GM12872 (cell line): ENCODE measurements around the gene GPC6.

ENCODE experiments used
- TF ChIP-seq, protein P1 (sequence below): IDR thresholded peaks from 3 replicates; pipeline ENCODE4 v1.5.1; 2011; ENCODE audit warnings: low read depth, mild to moderate bottlenecking, low read length, moderate library complexity; ENCODE audit not compliant: insufficient read depth

The GPC6 gene

GRCh38 chr13:94333131-94333820, 1106.7 kb downstream of the GPC6 start:
- TF ChIP-seq, protein P1, sequence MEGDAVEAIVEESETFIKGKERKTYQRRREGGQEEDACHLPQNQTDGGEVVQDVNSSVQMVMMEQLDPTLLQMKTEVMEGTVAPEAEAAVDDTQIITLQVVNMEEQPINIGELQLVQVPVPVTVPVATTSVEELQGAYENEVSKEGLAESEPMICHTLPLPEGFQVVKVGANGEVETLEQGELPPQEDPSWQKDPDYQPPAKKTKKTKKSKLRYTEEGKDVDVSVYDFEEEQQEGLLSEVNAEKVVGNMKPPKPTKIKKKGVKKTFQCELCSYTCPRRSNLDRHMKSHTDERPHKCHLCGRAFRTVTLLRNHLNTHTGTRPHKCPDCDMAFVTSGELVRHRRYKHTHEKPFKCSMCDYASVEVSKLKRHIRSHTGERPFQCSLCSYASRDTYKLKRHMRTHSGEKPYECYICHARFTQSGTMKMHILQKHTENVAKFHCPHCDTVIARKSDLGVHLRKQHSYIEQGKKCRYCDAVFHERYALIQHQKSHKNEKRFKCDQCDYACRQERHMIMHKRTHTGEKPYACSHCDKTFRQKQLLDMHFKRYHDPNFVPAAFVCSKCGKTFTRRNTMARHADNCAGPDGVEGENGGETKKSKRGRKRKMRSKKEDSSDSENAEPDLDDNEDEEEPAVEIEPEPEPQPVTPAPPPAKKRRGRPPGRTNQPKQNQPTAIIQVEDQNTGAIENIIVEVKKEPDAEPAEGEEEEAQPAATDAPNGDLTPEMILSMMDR = no peak

- TF ChIP-seq, protein P1 = no peak
Observed at GRCh38 chr13:94335761-94336526, 1109.3 kb downstream of the GPC6 start.

DNA sequence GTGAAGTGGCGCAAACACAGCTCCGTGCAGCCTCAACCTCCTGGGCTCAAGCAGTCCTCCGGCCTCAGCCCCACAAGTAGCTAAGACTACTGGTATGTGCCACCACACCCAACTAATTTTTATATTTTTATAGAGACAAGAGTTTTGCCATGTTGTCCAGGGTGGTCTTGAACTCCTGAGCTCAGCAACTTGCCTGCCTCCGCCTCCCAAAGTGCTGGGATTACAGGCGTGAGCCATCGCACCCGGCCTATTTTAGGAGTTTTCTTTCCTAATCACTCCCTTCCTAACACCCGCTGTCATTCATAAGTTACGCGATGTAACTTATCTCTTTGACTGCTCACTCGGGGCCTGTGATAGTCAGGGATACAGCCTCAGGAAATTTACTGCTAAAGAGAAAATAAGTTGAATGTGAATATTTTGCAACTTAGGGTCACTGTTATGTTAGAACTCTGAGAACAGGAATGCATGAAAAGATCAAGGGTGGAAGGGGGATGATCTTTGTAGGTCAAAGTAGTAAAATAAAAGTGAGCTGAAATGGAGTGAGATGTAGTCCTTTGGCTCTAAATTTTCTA, 1112.6 kb downstream of the GPC6 start:
- TF ChIP-seq, protein P1 = no peak

DNA sequence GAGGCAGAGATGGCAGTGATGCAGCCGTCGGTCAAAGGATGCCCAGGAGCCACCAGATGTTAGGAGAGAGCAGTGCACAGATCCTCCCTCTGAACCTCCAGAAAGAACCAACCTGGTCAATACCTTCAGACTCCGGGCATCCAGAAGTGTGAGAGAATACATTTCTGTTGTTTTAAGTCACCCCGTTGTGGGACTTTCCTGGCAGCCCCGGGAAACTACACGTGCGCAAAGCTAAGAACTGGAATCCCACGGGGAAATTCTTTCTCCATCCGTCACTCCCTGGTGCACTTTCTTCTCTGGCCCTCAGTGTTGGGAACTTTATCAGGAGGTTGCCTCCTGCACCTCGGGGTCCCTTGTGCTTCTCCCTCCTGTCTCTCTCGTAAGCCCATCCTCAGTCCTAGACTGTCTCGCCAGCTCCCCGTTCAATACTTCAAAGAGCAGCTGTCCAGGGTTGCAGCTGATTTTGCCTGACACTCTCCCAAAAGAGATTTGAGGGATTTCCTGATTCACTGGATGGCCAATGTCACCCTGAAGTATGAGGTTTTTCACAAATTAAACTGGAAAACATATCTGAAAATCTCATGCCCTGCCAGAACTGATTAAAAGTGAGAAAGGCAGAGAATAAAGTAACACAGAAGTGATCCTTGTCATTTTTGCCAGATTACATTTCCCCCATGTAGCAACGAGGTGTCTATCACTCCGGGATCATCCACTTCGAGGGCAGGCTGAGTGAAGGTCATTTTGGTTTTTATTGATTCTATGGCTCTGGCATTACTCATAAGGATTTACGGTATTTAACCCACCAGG, 1116.0 kb downstream of the GPC6 start:
- TF ChIP-seq, protein P1 = no peak

DNA sequence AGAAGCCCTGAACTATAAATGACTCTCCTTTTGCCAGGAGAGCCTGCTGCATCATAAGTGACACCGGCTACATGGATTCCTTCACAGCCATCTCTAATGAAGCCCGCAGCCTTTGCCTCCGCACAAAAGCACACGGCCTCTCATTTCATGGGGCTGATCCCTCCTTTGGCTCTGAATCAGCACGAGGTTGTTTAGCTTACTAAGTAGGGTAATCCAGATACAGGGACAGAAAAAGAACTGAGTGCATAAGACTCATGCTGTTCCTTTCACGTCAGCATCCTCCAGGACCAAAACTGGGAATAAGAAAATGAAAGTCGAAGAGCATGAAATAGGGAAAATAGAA, 1116.6 kb downstream of the GPC6 start:
- TF ChIP-seq, protein P1 = no peak

DNA sequence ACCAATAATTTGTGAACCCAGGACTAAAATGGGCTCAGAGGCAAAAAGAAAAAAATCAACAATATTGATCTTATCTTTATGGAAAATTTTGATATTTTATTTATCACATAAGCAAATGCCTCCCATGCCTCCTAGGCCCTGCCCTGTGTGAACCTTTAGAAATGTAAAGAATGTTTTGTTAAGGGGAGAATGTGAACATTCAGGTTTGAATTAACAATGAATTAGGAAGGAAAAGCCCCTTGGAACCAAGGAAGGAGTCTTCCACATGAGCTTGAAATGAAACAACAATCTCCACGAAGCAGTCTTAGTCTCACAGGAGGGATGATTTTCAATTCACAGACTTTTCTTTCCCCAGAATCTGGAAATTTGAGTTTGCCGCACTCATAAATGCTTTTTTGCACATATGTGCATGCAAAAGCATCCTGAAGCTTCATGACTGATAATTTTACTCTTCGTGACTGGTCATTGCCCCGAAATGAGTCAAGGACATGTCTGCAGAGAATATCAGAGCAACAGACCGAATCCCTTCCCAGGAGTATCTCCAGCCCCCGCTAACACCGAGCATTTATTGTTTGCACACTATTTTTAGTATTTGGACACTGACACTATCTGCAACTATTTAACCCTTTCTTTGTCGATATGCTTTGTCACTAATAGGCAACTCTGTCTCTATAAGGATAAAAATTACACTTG, 1117.7 kb downstream of the GPC6 start:
- TF ChIP-seq, protein P1 = no peak
